Erythroblast (primary cell): ENCODE measurements around the gene SVOPL.

ENCODE experiments used
- GATA1 ChIP-seq: IDR thresholded peaks from 2 replicates; pipeline ENCODE4 v1.6.1; 2011; ENCODE audit warnings: low read depth, mild to moderate bottlenecking, control low read depth, low read length, moderate library complexity
- POLR2A ChIP-seq: IDR thresholded peaks from 2 replicates; pipeline ENCODE4 v1.6.1; 2011; ENCODE audit warnings: mild to moderate bottlenecking, low read length

DNA sequence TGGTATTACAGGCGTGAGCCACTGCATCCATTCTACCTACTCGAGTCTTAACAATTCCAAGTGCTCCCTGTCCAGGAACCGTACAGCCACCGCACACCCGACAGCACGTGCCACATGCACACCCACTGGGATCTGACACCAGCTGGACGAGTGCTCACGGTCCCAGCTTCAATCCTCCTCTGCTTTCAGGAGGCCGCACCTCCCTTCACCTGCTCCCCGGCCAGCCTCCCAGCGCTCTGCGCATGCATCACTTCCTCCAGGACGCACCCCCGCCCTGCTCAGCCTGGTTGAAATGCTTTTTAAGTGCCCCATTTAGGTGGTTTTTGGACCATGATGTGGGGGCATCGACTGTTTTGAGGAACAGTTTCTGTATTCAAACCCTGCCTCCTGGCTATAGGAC is 49.3 kb upstream of the SVOPL start:
- TF ChIP-seq POLR2A (no peak), GATA1 (no peak)
